ENCODE measurements around the gene PDE7B.

GRCh38 chr6:135884136-135884535 lies 32.6 kb downstream of the PDE7B start:
- no peak for TF ChIP-seq POLR2AphosphoS5 (IDR thresholded peaks at IDR 0.05)
- no peak for TF ChIP-seq CTCF (IDR thresholded peaks at IDR 0.05)
